WTC11 (cell line): Measurements from ENCODE around the gene IL1RAPL1. TPM values are rescaled to one million over a fixed set of nuclear protein-coding genes. Genes with fewer than 3 reads are reported as not detected.

Experiments
- ATAC-seq: fragments of 200-7000 bp; cut with Tn5 transposase; 2 replicates; pipeline ENCODE4 v1.10.0; 2021; ENCODE audit warnings: mild to moderate bottlenecking, moderate library complexity
- CTCF ChIA-PET: fragments of 300-600 bp; sonication (Branson Sonifier 250); formaldehyde crosslinking; loops from one replicate; lab custom pipeline; 2021; ENCODE audit warnings: antibody characterized with exemption; lab: Charles Lee
- POLR2A ChIA-PET: fragments of 350-600 bp; sonication (Branson Sonifier 250); formaldehyde crosslinking; loops from one replicate; lab custom pipeline; 2021; ENCODE audit warnings: antibody characterized with exemption; lab: Charles Lee
- DNase-seq: peaks from one replicate; pipeline ENCODE4 v3.0.0; 2021; ENCODE audit warnings: low spot score
- H3K27ac Mint-ChIP-seq: 2 replicates; pipeline ENCODE4 v1.8.0; 2021; ENCODE audit warnings: mixed read lengths
- H3K27me3 Mint-ChIP-seq: 2 replicates; pipeline ENCODE4 v1.8.0; 2021; ENCODE audit warnings: low read depth, mild to moderate bottlenecking, moderate library complexity, mixed read lengths
- H3K36me3 Mint-ChIP-seq: 2 replicates; pipeline ENCODE4 v1.8.0; 2021; ENCODE audit warnings: mixed read lengths
- H3K4me1 Mint-ChIP-seq: 2 replicates; pipeline ENCODE4 v1.8.0; 2022; ENCODE audit warnings: mixed read lengths
- H3K4me3 Mint-ChIP-seq: 2 replicates; pipeline ENCODE4 v1.8.0; 2021; ENCODE audit warnings: mild to moderate bottlenecking, moderate library complexity, mixed read lengths
- H3K9me3 Mint-ChIP-seq: 2 replicates; pipeline ENCODE4 v1.8.0; 2021; ENCODE audit warnings: mixed read lengths
- ATF2 ChIP-seq: sonication (generic); formaldehyde crosslinking; IDR thresholded peaks from 2 replicates; pipeline ENCODE4 v1.8.1; 2022; ENCODE audit warnings: low read depth, missing genetic modification reagents, borderline replicate concordance
- ATF6 ChIP-seq: sonication (generic); formaldehyde crosslinking; IDR thresholded peaks from 2 replicates; pipeline ENCODE4 v1.8.1; 2023; ENCODE audit warnings: mild to moderate bottlenecking, missing genetic modification reagents
- CREM ChIP-seq: sonication (generic); formaldehyde crosslinking; IDR thresholded peaks from 2 replicates; pipeline ENCODE4 v1.8.1; 2022; ENCODE audit warnings: mild to moderate bottlenecking, missing genetic modification reagents, moderate library complexity
- E2F5 ChIP-seq: sonication (generic); formaldehyde crosslinking; IDR thresholded peaks from 2 replicates; pipeline ENCODE4 v1.8.1; 2022; ENCODE audit warnings: mild to moderate bottlenecking, moderate library complexity, missing genetic modification reagents
- ELF4 ChIP-seq: sonication (generic); formaldehyde crosslinking; IDR thresholded peaks from 2 replicates; pipeline ENCODE4 v1.8.1; 2022; ENCODE audit warnings: low read depth, mild to moderate bottlenecking, moderate library complexity, missing genetic modification reagents
- EMX1 ChIP-seq: fragments of 250-450 bp; sonication (Bioruptor Pico); IDR thresholded peaks from 2 replicates; pipeline ENCODE4 v1.8.0; 2021; ENCODE audit warnings: mild to moderate bottlenecking
- ESRRA ChIP-seq: sonication (generic); formaldehyde crosslinking; IDR thresholded peaks from 2 replicates; pipeline ENCODE4 v1.8.1; 2022; ENCODE audit warnings: mild to moderate bottlenecking, missing genetic modification reagents, borderline replicate concordance
- FOXP1 ChIP-seq: sonication (generic); formaldehyde crosslinking; IDR thresholded peaks from 2 replicates; pipeline ENCODE4 v1.8.0; 2022; ENCODE audit warnings: missing genetic modification reagents, mild to moderate bottlenecking, moderate library complexity, borderline replicate concordance
- NFYB ChIP-seq: sonication (generic); formaldehyde crosslinking; conservative IDR thresholded peaks from 2 replicates; pipeline ENCODE4 v1.8.0; 2022; ENCODE audit warnings: low read depth, missing genetic modification reagents
- NR1H2 ChIP-seq: sonication (generic); formaldehyde crosslinking; IDR thresholded peaks from 2 replicates; pipeline ENCODE4 v1.9.0; 2021; ENCODE audit warnings: mild to moderate bottlenecking, moderate library complexity, missing genetic modification reagents
- PRDM15 ChIP-seq: sonication (generic); formaldehyde crosslinking; IDR thresholded peaks from 2 replicates; pipeline ENCODE4 v1.8.0; 2022; ENCODE audit warnings: missing genetic modification reagents
- TCF7 ChIP-seq: sonication (generic); formaldehyde crosslinking; IDR thresholded peaks from 2 replicates; pipeline ENCODE4 v1.8.0; 2022; ENCODE audit warnings: mild to moderate bottlenecking, low read depth, missing genetic modification reagents, moderate library complexity
- ZBTB21 ChIP-seq: sonication (generic); formaldehyde crosslinking; IDR thresholded peaks from 2 replicates; pipeline ENCODE4 v1.8.1; 2023; ENCODE audit warnings: mild to moderate bottlenecking, missing genetic modification reagents, borderline replicate concordance
- ZMAT4 ChIP-seq: fragments of 250-450 bp; sonication (Bioruptor Pico); IDR thresholded peaks from 2 replicates; pipeline ENCODE4 v1.9.0; 2021; ENCODE audit warnings: mild to moderate bottlenecking
- ZNF121 ChIP-seq: sonication (generic); formaldehyde crosslinking; IDR thresholded peaks from 2 replicates; pipeline ENCODE4 v1.8.0; 2023; ENCODE audit warnings: missing genetic modification reagents
- ZNF138 ChIP-seq: sonication (generic); formaldehyde crosslinking; conservative IDR thresholded peaks from 2 replicates; pipeline ENCODE4 v1.8.1; 2022; ENCODE audit warnings: mild to moderate bottlenecking, moderate library complexity, missing genetic modification reagents
- ZNF219 ChIP-seq: sonication (generic); formaldehyde crosslinking; IDR thresholded peaks from 2 replicates; pipeline ENCODE4 v1.8.0; 2023; ENCODE audit warnings: missing genetic modification reagents, mild to moderate bottlenecking, borderline replicate concordance
- ZNF281 ChIP-seq: sonication (generic); formaldehyde crosslinking; IDR thresholded peaks from 2 replicates; pipeline ENCODE4 v1.8.0; 2023; ENCODE audit warnings: mild to moderate bottlenecking, missing genetic modification reagents
- ZNF317 ChIP-seq: sonication (generic); formaldehyde crosslinking; IDR thresholded peaks from 2 replicates; pipeline ENCODE4 v1.8.1; 2023; ENCODE audit warnings: low read depth, mild to moderate bottlenecking, moderate library complexity, missing genetic modification reagents, borderline replicate concordance
- total RNA-seq: library from RNA; stranded (reverse); gene quantifications from 3 replicates; pipeline ENCODE4 v1.2.3, GENCODE V29; 2021

Gene IL1RAPL1
- total RNA-seq, 1 experiment from 2014 or later, result 0.13 TPM

- no peak for DNase-seq
- CTCF ChIA-PET, result no interaction called here
These were observed 848.1 kb downstream of the IL1RAPL1 start for GRCh38 chrX:29435396-29435795.

More at GRCh38 chrX:29435396-29435795, 848.1 kb downstream of the IL1RAPL1 start:
- Mint-ChIP-seq H3K27ac (no peak overlapping the region), H3K9me3 (peaks cover 8% of the 10 kb centered on the region), H3K36me3 (no peaks in the 10 kb centered on the region), H3K4me3 (no peak overlapping the region), H3K4me1 (no peaks in the 10 kb centered on the region), H3K27me3 (peaks cover 14% of the 10 kb centered on the region)
- no peak for ATAC-seq
- no peak for TF ChIP-seq ATF2 (CRISPR knock-in tag)
- no peak for TF ChIP-seq PRDM15 (CRISPR knock-in tag)
- TF ChIP-seq ATF6 (CRISPR knock-in tag), result no peak
- TF ChIP-seq ESRRA (CRISPR knock-in tag), result no peak
- no peak for TF ChIP-seq EMX1 (CRISPR knock-in tag)
- TF ChIP-seq ZNF121, result no peak
- TF ChIP-seq ZNF138, result no peak
- no peak for TF ChIP-seq NR1H2 (CRISPR knock-in tag)
- no peak for TF ChIP-seq ZBTB21 (CRISPR knock-in tag)
- no peak for TF ChIP-seq CREM (CRISPR knock-in tag)
- TF ChIP-seq FOXP1, result no peak
- no peak for TF ChIP-seq ZNF317 (CRISPR knock-in tag)
- TF ChIP-seq ZNF219, result no peak
- TF ChIP-seq ZMAT4 (CRISPR knock-in tag), result no peak
- no peak for TF ChIP-seq E2F5
- TF ChIP-seq ZNF281 (CRISPR knock-in tag), result no peak
- no peak for TF ChIP-seq TCF7 (CRISPR knock-in tag)
- TF ChIP-seq NFYB (CRISPR knock-in tag), result no peak
- TF ChIP-seq ELF4 (CRISPR knock-in tag), result no peak
- POLR2A ChIA-PET, result no interaction called here
